Progenitor cell of endocrine pancreas (in vitro differentiated cells): ENCODE data around the gene ZSCAN30. TPM values are rescaled to one million over a fixed set of nuclear protein-coding genes. Genes with fewer than 3 reads are reported as not detected.

Source experiments
- DNase-seq: peaks from one replicate; pipeline ENCODE4 v3.0.0; 2021; ENCODE audit warnings: low spot score; ENCODE audit not compliant: unreplicated experiment
- H3K27ac Mint-ChIP-seq: 2 replicates; pipeline ENCODE4 v1.8.0; 2021; ENCODE audit warnings: mild to moderate bottlenecking, moderate library complexity, mixed read lengths
- H3K27me3 Mint-ChIP-seq: 2 replicates; pipeline ENCODE4 v1.8.0; 2021; ENCODE audit warnings: mixed read lengths
- H3K36me3 Mint-ChIP-seq: 2 replicates; pipeline ENCODE4 v1.8.0; 2022; ENCODE audit warnings: mixed read lengths; ENCODE audit not compliant: insufficient read depth
- H3K4me1 Mint-ChIP-seq: 2 replicates; pipeline ENCODE4 v1.8.0; 2021; ENCODE audit warnings: low read depth, mixed read lengths
- H3K4me3 Mint-ChIP-seq: 2 replicates; pipeline ENCODE4 v1.8.0; 2021; ENCODE audit warnings: low read depth, mild to moderate bottlenecking, moderate library complexity, mixed read lengths
- H3K9me3 Mint-ChIP-seq: 2 replicates; pipeline ENCODE4 v1.8.0; 2021; ENCODE audit warnings: low read depth, mixed read lengths
- CTCF ChIP-seq: fragments of 200-600 bp; sonication (generic); IDR thresholded peaks from one replicate; pipeline ENCODE4 v1.5.0; 2021; ENCODE audit warnings: antibody characterized with exemption, mild to moderate bottlenecking; ENCODE audit not compliant: unreplicated experiment
- total RNA-seq: library from RNA; stranded (reverse); gene quantifications from 2 replicates; pipeline ENCODE4 v1.2.1, GENCODE V29; 2021

ZSCAN30 gene
- total RNA-seq, 1 donor from 2014 or later = 27.1 TPM

GRCh38 chr18:35203067-35203466, 87.0 kb downstream of the ZSCAN30 start:
- TF ChIP-seq CTCF = no peak
- Mint-ChIP-seq H3K9me3 (peaks cover 13% of the 10 kb centered on the region), H3K4me3 (no peak overlapping the region), H3K27ac (no peak overlapping the region), H3K27me3 (no peaks in the 10 kb centered on the region), H3K4me1 (no peaks in the 10 kb centered on the region), H3K36me3 (peaks cover 5% of the 10 kb centered on the region)
- DNase-seq = no peak

DNA sequence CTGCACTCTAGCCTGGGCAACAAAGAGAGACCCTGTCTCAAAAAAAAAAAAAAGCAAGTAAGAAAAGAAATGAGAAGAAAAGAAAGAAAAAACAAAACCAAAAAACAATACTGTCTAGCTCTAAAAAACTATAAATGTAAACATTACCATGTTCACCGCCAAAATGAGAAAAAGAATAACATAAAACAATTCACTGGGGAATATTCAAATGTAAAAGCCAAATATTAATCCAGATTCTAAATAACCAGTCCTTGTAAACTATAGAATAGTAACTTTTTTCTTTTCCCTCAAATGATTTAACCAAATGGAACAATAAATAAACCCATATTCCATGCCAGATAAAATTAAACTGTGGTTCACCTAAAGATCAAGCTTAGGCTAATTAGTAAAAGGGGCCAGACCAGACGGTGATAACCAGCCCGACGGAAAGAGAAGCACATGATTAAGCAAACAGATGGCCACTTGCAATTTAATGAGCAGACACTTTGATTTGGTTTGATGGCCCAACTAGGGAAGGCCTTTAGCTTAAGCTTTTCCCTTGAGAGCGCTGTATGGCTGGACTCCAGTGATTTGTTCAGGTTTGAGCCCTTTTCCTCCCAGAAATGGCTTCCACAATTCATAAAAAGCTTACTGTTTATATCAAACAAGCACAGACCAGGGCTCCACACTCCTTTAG, 88.6 kb downstream of the ZSCAN30 start:
- Mint-ChIP-seq H3K4me1 (no peaks in the 10 kb centered on the region), H3K36me3 (peaks cover 5% of the 10 kb centered on the region), H3K27ac (no peak overlapping the region), H3K9me3 (peaks cover 13% of the 10 kb centered on the region), H3K4me3 (no peak overlapping the region), H3K27me3 (no peaks in the 10 kb centered on the region)
- DNase-seq = no peak
- no peak for TF ChIP-seq CTCF

Other genes with a start within 250 kb of the ZSCAN30 start
- 47.9 and 51.8 TPM in 2 replicates for gene MAPRE2, start 248.8 kb downstream of the ZSCAN30 start, total RNA-seq
- gene ZNF397, start 49.2 kb downstream of the ZSCAN30 start, total RNA-seq = 41.2 and 43.6 TPM in 2 replicates
- gene ZNF24, start 54.2 kb upstream of the ZSCAN30 start, total RNA-seq = 70.3 and 76.1 TPM in 2 replicates
- gene ZNF396, start 87.1 kb upstream of the ZSCAN30 start, total RNA-seq = 4.5 and 5.9 TPM in 2 replicates
- 30.0 and 31.6 TPM in 2 replicates for gene INO80C, start 207.7 kb upstream of the ZSCAN30 start, total RNA-seq